Osteocyte (in vitro differentiated cells): ENCODE results near the gene CATSPERZ. TPM values are rescaled to one million over a fixed set of nuclear protein-coding genes. Genes with fewer than 3 reads are reported as not detected.

Experiments used
- DNase-seq: peaks from one replicate; pipeline ENCODE4 v3.0.0; 2021; ENCODE audit warnings: mixed read lengths; ENCODE audit not compliant: unreplicated experiment; ENCODE audit errors: extremely low spot score
- H3K27ac Mint-ChIP-seq: one replicate; pipeline ENCODE4 v1.8.0; 2021; ENCODE audit warnings: mild to moderate bottlenecking, mixed read lengths; ENCODE audit not compliant: unreplicated experiment
- H3K27me3 Mint-ChIP-seq: one replicate; pipeline ENCODE4 v1.8.0; 2021; ENCODE audit warnings: mixed read lengths; ENCODE audit not compliant: unreplicated experiment
- H3K36me3 Mint-ChIP-seq: one replicate; pipeline ENCODE4 v1.8.0; 2021; ENCODE audit warnings: mixed read lengths; ENCODE audit not compliant: unreplicated experiment
- H3K4me1 Mint-ChIP-seq: one replicate; pipeline ENCODE4 v1.8.0; 2021; ENCODE audit warnings: mixed read lengths; ENCODE audit not compliant: unreplicated experiment
- H3K4me3 Mint-ChIP-seq: one replicate; pipeline ENCODE4 v1.8.0; 2021; ENCODE audit warnings: mild to moderate bottlenecking, moderate library complexity, mixed read lengths; ENCODE audit not compliant: unreplicated experiment
- H3K9me3 Mint-ChIP-seq: one replicate; pipeline ENCODE4 v1.8.0; 2021; ENCODE audit warnings: mixed read lengths; ENCODE audit not compliant: unreplicated experiment
- total RNA-seq: library from RNA; stranded (reverse); gene quantifications from 2 replicates; pipeline ENCODE4 v1.2.1, GENCODE V29; 2021
- TF ChIP-seq, protein P1 (sequence below): fragments of 200-600 bp; sonication (generic); IDR thresholded peaks from 2 replicates; pipeline ENCODE4 v1.5.0; 2021; ENCODE audit warnings: antibody characterized with exemption, mild to moderate bottlenecking, moderate library complexity

The CATSPERZ gene
- total RNA-seq, 1 donor from 2014 or later = not detected

DNA sequence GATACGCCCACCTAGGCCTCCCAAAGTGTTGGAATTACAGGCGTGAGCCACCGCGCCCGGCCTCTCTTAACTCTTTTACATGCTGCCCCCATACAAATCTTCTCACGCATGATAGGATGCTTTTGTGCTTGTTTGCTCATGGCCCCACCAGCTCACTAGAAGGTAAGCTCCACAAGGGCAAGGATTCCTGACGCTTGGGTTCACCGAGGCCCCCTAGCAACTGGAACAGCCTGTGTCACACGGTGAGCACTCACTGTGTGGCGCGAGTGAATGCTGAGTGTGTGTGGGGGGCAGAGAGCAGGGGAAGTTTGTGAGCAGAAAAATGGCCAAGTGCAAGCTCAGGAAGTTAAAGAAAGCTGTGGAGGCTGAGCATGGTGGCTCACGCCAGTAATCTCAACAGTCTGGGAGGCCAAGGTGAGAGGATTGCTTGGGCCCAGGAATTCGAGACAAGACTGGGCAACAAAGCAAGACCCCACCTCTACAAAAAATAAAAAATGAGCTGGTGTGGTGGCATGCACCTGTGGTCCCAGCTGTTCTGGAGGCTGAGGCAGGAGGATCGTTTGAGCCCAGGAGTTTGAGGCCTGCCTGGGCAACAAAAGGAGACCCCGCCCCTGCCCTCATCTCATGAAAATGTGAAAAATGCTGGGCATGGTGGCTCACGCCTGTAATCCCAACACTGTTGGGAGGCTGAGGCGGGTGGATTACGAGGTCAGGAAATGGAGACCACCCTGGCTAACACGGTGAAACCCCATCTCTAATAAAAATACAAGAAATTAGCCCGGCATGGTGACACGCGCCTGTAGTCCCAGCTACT, 18.0 kb upstream of the CATSPERZ start:
- H3K4me3 Mint-ChIP-seq = no peak overlapping the region
- H3K9me3 Mint-ChIP-seq = no peaks in the 10 kb centered on the region
- H3K4me1 Mint-ChIP-seq = peaks cover 24% of the 10 kb centered on the region
- H3K27ac Mint-ChIP-seq = no peak overlapping the region
- TF ChIP-seq, protein P1, sequence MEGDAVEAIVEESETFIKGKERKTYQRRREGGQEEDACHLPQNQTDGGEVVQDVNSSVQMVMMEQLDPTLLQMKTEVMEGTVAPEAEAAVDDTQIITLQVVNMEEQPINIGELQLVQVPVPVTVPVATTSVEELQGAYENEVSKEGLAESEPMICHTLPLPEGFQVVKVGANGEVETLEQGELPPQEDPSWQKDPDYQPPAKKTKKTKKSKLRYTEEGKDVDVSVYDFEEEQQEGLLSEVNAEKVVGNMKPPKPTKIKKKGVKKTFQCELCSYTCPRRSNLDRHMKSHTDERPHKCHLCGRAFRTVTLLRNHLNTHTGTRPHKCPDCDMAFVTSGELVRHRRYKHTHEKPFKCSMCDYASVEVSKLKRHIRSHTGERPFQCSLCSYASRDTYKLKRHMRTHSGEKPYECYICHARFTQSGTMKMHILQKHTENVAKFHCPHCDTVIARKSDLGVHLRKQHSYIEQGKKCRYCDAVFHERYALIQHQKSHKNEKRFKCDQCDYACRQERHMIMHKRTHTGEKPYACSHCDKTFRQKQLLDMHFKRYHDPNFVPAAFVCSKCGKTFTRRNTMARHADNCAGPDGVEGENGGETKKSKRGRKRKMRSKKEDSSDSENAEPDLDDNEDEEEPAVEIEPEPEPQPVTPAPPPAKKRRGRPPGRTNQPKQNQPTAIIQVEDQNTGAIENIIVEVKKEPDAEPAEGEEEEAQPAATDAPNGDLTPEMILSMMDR = no peak
- DNase-seq = no peak
- peaks cover 17% of the 10 kb centered on the region for H3K36me3 Mint-ChIP-seq
- no peaks in the 10 kb centered on the region for H3K27me3 Mint-ChIP-seq

DNA sequence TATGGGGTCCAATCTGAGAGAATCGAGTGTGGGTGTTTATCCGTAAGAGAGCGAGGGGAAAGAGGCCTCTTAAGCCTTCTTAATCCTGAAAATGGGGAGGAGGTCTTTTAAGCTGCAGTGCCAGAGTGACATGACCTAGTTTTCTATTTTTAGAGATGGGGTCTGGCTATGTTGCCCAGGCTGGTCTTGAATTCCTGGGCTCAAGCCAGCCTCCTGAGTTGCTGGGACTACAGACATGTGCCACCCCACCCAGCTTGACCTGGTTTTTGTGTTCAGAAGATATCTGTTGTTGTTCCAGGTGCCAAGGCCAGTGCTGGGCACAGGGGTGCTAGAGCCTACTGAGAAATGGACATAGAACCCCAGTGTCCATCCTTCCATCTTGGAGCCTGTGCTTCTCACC, 17.1 kb upstream of the CATSPERZ start:
- Mint-ChIP-seq H3K36me3 (peaks cover 17% of the 10 kb centered on the region), H3K4me1 (peaks cover 23% of the 10 kb centered on the region), H3K27ac (peak overlapping the region; percentile 40), H3K27me3 (no peaks in the 10 kb centered on the region), H3K4me3 (peak overlapping the region; percentile 80), H3K9me3 (no peaks in the 10 kb centered on the region)
- TF ChIP-seq, protein P1 = no peak
- no peak for DNase-seq

DNA sequence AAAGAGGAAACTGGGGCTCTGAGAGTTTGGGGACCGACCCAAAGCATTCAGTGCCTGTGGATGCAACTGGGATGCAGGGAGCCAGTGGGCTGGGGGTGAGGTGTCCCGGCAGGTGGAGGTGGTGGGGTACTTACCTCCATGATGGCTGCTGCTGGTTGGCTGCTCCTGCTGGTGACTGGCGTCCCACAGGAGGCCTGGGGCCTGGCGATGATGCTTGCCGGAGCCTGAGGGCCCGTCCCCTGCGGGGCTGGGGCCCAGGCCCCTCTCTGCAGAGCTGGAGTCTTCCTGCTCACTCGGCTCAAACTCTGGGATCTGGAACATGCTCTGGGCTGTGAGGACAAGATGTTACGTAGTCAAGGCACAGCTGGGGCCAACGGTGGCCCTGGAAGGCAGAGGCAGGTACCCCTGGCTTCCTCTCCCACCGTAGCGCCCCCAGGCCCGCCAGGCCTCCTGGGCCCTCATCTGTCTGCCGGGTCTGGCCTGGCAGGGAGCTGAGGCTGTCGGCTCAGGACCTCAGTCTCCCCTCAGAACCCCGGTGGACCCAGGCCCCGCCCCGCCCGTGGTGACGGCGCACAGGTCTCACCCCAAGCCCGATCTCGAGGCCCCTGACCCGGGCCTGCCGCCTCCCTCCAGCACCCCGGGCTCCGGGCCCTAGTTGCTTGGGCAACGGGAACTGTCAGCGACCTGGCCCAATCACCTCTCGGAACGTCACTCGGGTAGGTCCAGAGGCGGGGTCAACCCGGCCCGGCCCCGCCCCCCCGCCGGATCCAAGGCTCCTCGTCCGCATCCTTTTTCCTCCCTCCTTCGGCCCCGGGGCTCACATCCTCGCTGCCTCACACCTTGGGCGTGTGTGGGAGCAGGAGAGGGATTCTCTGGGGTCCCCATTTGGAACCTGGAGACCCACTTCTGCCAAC, 15.9 kb upstream of the CATSPERZ start, which contains the start of gene BAD:
TSS of gene BAD (minus strand) at position 618 of the 914 bp plus-strand sequence. CDS start at position 321, 297 bp downstream.
- peak within 1 kb of the TSS; percentile 82 for H3K4me3 Mint-ChIP-seq
- DNase-seq = peak; percentile 96

DNA sequence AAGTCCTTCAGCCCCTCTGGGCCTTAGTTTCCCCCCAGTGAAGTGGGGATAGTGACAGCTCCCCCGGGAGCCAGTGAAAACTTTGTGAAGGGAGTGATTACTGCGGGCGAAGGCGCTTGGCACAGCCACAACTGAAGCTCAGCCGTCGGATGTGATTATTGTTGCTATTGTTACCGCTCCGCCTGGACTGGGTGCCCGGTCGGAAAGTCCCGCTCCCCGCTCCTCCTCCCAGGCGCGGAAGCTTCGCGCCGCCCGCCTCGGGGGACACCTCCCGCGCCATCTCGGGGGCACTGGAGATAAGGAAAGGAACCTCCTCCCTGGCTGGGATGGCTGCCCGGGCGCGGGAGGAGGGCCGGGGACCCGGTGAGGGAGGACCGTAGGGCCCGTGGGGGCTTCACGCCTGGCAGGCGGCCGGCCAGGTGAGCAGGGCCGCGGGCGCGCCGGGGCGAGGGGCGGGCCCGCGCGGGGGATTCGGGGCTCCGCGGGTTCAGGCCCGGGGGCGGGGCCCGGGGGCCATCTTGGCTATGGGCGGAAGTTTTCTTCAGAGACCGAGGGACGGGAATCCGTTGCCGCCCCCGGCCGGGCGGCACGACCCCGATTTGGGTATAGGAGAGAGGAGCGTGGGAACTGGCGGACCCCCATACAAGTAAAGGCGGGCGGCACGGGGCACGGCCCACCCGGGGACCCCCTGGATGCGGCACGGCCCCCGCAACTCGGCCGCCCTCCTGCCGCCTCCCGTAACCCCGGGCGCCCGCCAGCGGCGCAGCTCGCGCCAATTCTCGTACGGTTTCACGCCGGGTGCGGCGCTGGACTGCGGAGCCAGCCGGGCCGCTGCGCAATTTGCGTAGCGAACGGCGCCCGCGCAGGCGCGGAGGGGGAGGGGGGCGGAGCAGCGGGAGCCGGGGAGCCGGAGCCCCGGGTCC, 14.9 kb upstream of the CATSPERZ start, which contains the start of gene GPR137:
TSS of gene GPR137 (plus strand) at position 887 of the 923 bp plus-strand sequence. CDS start 677 bp downstream, outside the sequence.
- H3K4me1 Mint-ChIP-seq = peaks cover 23% of the 10 kb centered on the region
- H3K27ac Mint-ChIP-seq = peak within 1 kb of the TSS; percentile 88
- TF ChIP-seq, protein P1 = no peak
- peak; percentile 95 for DNase-seq
- H3K36me3 Mint-ChIP-seq = peaks cover 10% of the 10 kb centered on the region
- peak within 1 kb of the TSS; percentile 82 for H3K4me3 Mint-ChIP-seq
- H3K27me3 Mint-ChIP-seq = no peaks in the 10 kb centered on the region
- no peaks in the 10 kb centered on the region for H3K9me3 Mint-ChIP-seq

More for the DNA sequence above, 15.9 kb upstream of the CATSPERZ start, which contains the start of gene BAD:
- Mint-ChIP-seq H3K27me3 (no peaks in the 10 kb centered on the region), H3K36me3 (peaks cover 13% of the 10 kb centered on the region), H3K27ac (peak within 1 kb of the TSS; percentile 88), H3K9me3 (no peaks in the 10 kb centered on the region), H3K4me1 (peaks cover 23% of the 10 kb centered on the region)
- TF ChIP-seq, protein P1 = no peak
